ENCODE results near the gene FGF7.
A peak's percentile ranks its signal among the peaks of the same experiment; 100 is the strongest.
"Not testable (repeated sequence)": the region's sequence is repeated elsewhere in the genome, so short reads cannot be mapped to it uniquely, and the experiment has no call there.

Gene FGF7

DNA sequence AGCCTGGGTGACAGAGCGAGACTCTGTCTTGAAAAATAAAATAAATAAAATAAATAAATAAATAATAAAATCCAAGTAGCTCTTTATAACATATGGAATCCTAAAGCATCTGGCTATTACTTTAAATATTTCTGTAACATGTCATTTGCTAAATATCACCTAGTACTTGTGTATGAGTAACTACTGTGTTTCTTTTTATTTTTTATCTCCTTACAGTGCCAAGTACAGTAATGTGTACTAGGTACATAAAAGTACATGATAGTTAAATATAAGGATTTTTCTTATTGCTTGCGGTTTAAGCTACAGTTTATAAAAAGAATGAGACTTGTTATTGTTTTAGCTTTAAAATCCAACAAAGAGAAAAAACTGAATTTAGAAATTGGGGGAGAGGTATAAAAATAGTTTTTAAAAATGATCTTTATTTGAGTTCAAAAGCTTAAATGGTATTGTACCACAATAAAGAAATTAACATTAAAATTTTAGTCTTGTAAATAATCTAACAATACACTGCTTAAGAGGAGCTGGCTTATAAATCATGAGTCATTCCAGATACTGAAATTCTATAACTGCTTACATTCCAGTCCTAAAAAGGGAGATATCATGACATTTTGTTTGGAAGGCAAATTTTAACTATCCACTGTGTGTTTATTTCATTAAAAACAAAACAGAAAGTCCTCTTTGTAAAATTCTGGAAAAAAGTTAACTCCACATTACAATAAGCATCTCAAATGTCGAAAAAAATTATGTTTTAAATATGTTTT lies 73.1 kb downstream of the FGF7 start:
- DNase-seq, result no peak

- no peak for DNase-seq
Measured at GRCh38 chr15:49501586-49501985, 78.5 kb downstream of the FGF7 start.

DNA sequence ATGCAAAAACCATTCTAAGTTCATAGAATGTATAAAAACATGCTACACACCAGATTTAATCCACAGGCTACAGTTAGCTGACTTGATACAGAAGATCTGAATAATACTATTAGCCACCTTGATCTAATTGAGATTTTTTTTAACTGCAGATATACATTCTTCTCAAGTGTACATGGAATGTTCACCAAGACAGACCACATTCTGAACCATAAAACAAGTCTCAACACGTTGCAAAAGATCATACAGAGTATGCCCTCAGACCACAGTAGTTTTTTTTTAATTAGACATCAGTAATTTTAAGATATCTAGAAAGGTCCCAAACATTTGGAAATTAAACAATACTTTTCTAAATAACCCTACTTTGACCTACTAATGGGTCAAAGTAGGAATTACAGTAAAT lies 83.3 kb downstream of the FGF7 start:
- DNase-seq, result no peak

DNA sequence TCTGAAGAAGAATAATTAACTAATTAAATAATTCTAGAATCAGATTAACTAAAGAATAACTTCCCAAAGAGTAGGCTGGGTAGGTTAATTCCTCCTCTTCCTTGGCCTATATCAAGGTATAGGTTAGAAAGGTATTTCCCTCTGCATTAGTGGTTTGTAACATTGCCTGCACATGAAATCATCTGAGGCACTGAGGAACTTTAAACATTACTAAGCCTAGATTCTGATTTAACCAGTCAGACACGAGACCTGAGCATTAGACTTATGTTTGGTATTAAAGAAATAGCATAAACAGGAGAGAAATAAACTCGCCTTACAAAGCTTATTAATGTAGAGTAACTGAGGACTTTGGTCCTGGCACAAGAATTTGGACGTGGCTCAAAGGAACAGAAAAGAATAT lies 84.2 kb downstream of the FGF7 start:
- no peak for DNase-seq

DNA sequence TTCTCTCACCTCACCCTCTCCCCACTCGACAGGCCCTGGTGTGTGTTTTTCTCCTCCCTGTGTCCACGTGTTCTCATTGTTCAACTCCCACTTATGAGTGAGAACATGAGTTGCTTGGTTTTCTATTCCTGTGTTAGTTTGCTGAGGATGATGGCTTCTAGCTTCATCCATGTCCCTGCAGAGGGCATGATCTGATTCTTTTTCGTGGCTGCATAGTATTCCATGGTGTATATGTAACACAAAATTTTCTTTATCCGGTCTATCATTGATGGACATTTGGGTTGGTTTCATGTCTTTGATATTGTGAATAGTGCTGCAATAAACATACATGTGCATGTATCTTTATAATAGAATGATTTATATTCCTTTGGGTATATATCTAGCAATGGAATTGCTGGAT lies 89.7 kb downstream of the FGF7 start:
- not testable (repeated sequence) for DNase-seq

GRCh38 chr15:49521802-49522201 lies 98.8 kb downstream of the FGF7 start:
- DNase-seq, result peak; percentile 17

DNA sequence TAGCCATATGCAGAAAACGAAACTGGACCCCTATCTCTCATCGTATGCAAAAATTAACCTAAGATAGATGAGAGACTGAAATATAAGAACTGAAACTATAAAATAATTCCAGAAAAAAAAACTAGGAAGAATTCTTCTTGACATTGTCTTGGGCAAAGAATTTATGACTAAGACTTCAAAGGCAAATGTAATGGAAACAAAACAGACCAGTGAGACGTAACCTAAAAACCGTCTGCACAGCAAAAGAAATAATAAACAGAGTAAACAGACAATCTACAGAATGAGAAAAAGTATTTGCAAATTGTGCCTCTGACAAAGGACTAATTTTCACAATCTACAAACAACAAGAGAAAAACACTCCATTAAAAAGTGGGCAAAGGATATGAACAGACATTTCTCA lies 105.2 kb downstream of the FGF7 start:
- no peak for DNase-seq

DNA sequence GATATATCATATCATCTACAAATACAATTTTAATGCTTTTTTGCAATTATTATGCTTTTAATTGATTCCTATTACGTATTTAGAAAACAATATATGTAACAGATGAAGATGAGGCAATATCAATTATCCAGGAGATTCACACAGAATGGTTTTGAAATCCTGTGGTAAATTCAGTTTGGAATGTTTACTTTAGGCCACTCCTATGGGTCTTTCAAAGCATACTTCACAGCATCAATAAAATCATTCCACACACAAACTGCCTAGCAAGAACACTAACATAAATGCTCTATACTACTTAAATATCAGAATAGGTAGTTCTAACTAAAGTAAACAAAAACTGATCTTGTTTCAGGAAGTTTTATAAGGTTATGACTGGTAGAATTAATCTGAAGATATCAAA lies 107.0 kb downstream of the FGF7 start:
- no peak for DNase-seq

Measured in DMS53 (cell line).